GM23338 (cell line): ENCODE data around the gene CRYZL1. TPM values are rescaled to one million over a fixed set of nuclear protein-coding genes. Genes with fewer than 3 reads are reported as not detected.

ENCODE experiments used
- ATAC-seq: fragments of 200-7000 bp; cut with Tn5 transposase; 3 replicates; pipeline ENCODE4 v1.9.1; 2020
- DNase-seq: peaks from one replicate; pipeline ENCODE4 v3.0.0-alpha.2; 2015; ENCODE audit warnings: low spot score
- H2AFZ ChIP-seq: fragments of 200-600 bp; sonication (generic); 2 replicates; pipeline ENCODE4 v1.8.0; 2016; ENCODE audit warnings: antibody characterized with exemption, mild to moderate bottlenecking, moderate library complexity
- H3F3A ChIP-seq: fragments of 200-600 bp; sonication (generic); replicated peaks from 2 replicates; pipeline ENCODE4 v1.8.0; 2017; ENCODE audit warnings: antibody characterized with exemption, mixed run types, low read depth
- H3K27ac ChIP-seq: fragments of 200-600 bp; sonication (generic); 2 replicates; pipeline ENCODE4 v1.6.1; 2016; ENCODE audit warnings: low read depth
- H3K27me3 ChIP-seq: fragments of 200-600 bp; sonication (generic); 2 replicates; pipeline ENCODE4 v1.8.0; 2016; ENCODE audit warnings: mild to moderate bottlenecking, mixed run types, moderate library complexity; ENCODE audit not compliant: insufficient read depth
- H3K36me3 ChIP-seq: fragments of 200-600 bp; sonication (generic); 2 replicates; pipeline ENCODE4 v1.8.0; 2016; ENCODE audit warnings: mild to moderate bottlenecking; ENCODE audit not compliant: insufficient read depth
- H3K4me1 ChIP-seq: fragments of 200-600 bp; sonication (generic); 2 replicates; pipeline ENCODE4 v1.8.0; 2016; ENCODE audit warnings: mild to moderate bottlenecking, moderate library complexity; ENCODE audit not compliant: insufficient read depth
- H3K4me2 ChIP-seq: fragments of 200-600 bp; sonication (generic); 2 replicates; pipeline ENCODE4 v1.7.1; 2017; ENCODE audit warnings: mixed run types
- H3K4me3 ChIP-seq: fragments of 200-600 bp; sonication (generic); 2 replicates; pipeline ENCODE4 v1.6.1; 2016; ENCODE audit warnings: mixed run types
- H3K79me2 ChIP-seq: fragments of 200-600 bp; sonication (generic); replicated peaks from 2 replicates; pipeline ENCODE4 v1.8.0; 2017; ENCODE audit warnings: mild to moderate bottlenecking; ENCODE audit not compliant: insufficient read depth
- H3K9me2 ChIP-seq: fragments of 200-600 bp; sonication (generic); 2 replicates; pipeline ENCODE4 v1.8.0; 2017; ENCODE audit not compliant: insufficient read depth
- H4K20me1 ChIP-seq: fragments of 200-600 bp; sonication (generic); replicated peaks from 2 replicates; pipeline ENCODE4 v1.8.0; 2017; ENCODE audit warnings: mild to moderate bottlenecking; ENCODE audit not compliant: insufficient read depth
- H3K27ac Mint-ChIP-seq: 2 replicates; pipeline ENCODE4 v1.8.0; 2020; ENCODE audit warnings: inconsistent platforms, mild to moderate bottlenecking, moderate library complexity, mixed read lengths
- H3K27me3 Mint-ChIP-seq: 3 replicates; pipeline ENCODE4 v1.8.0; 2022; ENCODE audit warnings: low read depth, mild to moderate bottlenecking, moderate library complexity, mixed read lengths, inconsistent platforms; ENCODE audit not compliant: insufficient read depth, poor library complexity
- H3K36me3 Mint-ChIP-seq: 3 replicates; pipeline ENCODE4 v1.8.0; 2021; ENCODE audit warnings: low read depth, mild to moderate bottlenecking, inconsistent platforms, moderate library complexity, mixed read lengths
- H3K4me1 Mint-ChIP-seq: 3 replicates; pipeline ENCODE4 v1.8.0; 2020; ENCODE audit warnings: mild to moderate bottlenecking, inconsistent platforms, mixed read lengths
- H3K4me3 Mint-ChIP-seq: 3 replicates; pipeline ENCODE4 v1.8.0; 2021; ENCODE audit warnings: moderate library complexity, mild to moderate bottlenecking, inconsistent platforms, mixed read lengths
- H3K9me3 Mint-ChIP-seq: 3 replicates; pipeline ENCODE4 v1.8.0; 2020; ENCODE audit warnings: moderate library complexity, mild to moderate bottlenecking, inconsistent platforms, mixed read lengths
- CREB1 ChIP-seq: fragments of 250-450 bp; sonication (Bioruptor Pico); IDR thresholded peaks from 2 replicates; pipeline ENCODE4 v1.5.0; 2020; ENCODE audit warnings: low read depth, mild to moderate bottlenecking, moderate library complexity
- EZH2phosphoT487 ChIP-seq: fragments of 200-600 bp; sonication (generic); IDR thresholded peaks from one replicate; pipeline ENCODE4 v1.8.1; 2018; ENCODE audit warnings: antibody characterized with exemption; ENCODE audit not compliant: unreplicated experiment
- JUNB ChIP-seq: IDR thresholded peaks from one replicate; pipeline ENCODE4 v1.6.1; 2016; ENCODE audit warnings: antibody characterized with exemption; ENCODE audit not compliant: unreplicated experiment
- POLR2AphosphoS5 ChIP-seq: IDR thresholded peaks from 2 replicates; pipeline ENCODE4 v1.6.1; 2016; ENCODE audit warnings: antibody characterized with exemption, low read depth
- ZNF114 ChIP-seq: fragments of 250-450 bp; sonication (Bioruptor Pico); IDR thresholded peaks from 2 replicates; pipeline ENCODE4 v1.5.0; 2020; ENCODE audit warnings: mild to moderate bottlenecking, moderate library complexity
- polyA plus RNA-seq: library from polyadenylated mRNA; unstranded; fragments of >200 nt; fragmentation: Nextera tagmentation; extraction: Ambion mirVana; gene quantifications from 2 replicates; pipeline ENCODE4 v1.2.1, GENCODE V29; 2016
- total RNA-seq: library from RNA; depleted of rRNA; stranded (reverse); fragments of >200 nt; shearing (Covaris generic); gene quantifications from 2 replicates; pipeline ENCODE4 v1.2.3, GENCODE V29; 2014
- TF ChIP-seq, protein P1 (sequence below), 2 experiments: fragments of 200-600 bp in 1 of 2; sonication (generic) in 1 of 2; conservative IDR thresholded peaks; 2 replicates each; pipeline versions ENCODE4 v1.5.1 to v1.6.1; 2016 to 2017; ENCODE audit warnings: antibody characterized with exemption in 2 of 2, low read depth in 2 of 2, mild to moderate bottlenecking in 2 of 2, moderate library complexity in 1 of 2
- TF ChIP-seq, protein P2 (sequence below): IDR thresholded peaks from 2 replicates; pipeline ENCODE4 v1.6.1; 2016; ENCODE audit warnings: antibody characterized with exemption
- TF ChIP-seq, protein P3 (sequence below): fragments of 250-450 bp; sonication (Bioruptor Pico); IDR thresholded peaks from 2 replicates; pipeline ENCODE4 v1.5.0; 2020; ENCODE audit warnings: mild to moderate bottlenecking, moderate library complexity

CRYZL1 gene
- total and polyA plus RNA-seq, 2 experiments from 2014 or later: 23.8 to 40.5 TPM

DNA sequence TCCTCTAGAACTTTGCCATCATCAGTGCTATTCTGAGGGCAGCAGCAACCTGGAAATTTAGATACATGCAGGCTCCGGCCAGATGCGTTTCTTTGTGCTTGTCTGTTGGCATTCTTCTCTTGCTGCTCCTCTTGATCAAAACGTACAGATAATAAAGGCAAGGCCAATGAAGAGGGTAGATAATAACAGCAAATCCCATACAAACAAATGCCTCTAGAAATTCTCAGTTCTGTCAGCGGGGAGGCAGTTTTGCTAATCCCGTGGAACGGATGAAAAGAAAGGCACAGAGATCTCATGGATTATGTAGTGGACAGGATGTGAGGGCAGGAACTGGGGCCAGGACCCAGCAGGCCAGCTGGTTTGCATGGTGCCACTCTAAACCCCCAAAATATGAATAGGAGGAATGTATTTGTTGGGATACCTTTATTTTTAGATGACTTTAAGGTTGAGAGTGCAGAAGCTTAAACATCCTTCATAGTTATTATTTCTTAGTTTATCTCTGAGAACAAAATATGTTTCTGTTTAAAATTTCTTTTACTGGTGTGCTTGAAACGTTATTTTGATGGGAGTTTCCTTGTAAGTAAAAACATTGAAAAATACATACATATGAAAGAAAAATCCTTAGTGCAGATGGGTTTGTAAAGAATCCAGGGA, 2.2 kb upstream of the CRYZL1 start:
- Histone ChIP-seq H3F3A (no peaks in the 10 kb centered on the region), H2AFZ (peak overlapping the region; percentile 20; the same call in 1 of the 2 replicates), H3K27ac (peak overlapping the region; percentile 16; the same call in 1 of the 2 replicates), H3K4me1 (peaks cover 29% of the 10 kb centered on the region), H3K79me2 (peaks cover 77% of the 10 kb centered on the region), H3K4me2 (peak overlapping the region; percentile 90), H4K20me1 (peaks cover 19% of the 10 kb centered on the region), H3K36me3 (no peaks in the 10 kb centered on the region), H3K9me2 (no peaks in the 10 kb centered on the region), H3K4me3 (peak overlapping the region; percentile 52), H3K27me3 (no peaks in the 10 kb centered on the region)
- no peak for ATAC-seq
- Mint-ChIP-seq H3K4me3 (peak overlapping the region; percentile 82), H3K27me3 (no peaks in the 10 kb centered on the region), H3K4me1 (peaks cover 23% of the 10 kb centered on the region), H3K9me3 (no peaks in the 10 kb centered on the region), H3K27ac (peak overlapping the region; percentile 77; the same call in 1 of the 2 replicates), H3K36me3 (no peaks in the 10 kb centered on the region; the same call in 2 of the 3 replicates)
- no peak for TF ChIP-seq CREB1
- TF ChIP-seq ZNF114 (CRISPR knock-in tag): no peak
- TF ChIP-seq, protein P1, sequence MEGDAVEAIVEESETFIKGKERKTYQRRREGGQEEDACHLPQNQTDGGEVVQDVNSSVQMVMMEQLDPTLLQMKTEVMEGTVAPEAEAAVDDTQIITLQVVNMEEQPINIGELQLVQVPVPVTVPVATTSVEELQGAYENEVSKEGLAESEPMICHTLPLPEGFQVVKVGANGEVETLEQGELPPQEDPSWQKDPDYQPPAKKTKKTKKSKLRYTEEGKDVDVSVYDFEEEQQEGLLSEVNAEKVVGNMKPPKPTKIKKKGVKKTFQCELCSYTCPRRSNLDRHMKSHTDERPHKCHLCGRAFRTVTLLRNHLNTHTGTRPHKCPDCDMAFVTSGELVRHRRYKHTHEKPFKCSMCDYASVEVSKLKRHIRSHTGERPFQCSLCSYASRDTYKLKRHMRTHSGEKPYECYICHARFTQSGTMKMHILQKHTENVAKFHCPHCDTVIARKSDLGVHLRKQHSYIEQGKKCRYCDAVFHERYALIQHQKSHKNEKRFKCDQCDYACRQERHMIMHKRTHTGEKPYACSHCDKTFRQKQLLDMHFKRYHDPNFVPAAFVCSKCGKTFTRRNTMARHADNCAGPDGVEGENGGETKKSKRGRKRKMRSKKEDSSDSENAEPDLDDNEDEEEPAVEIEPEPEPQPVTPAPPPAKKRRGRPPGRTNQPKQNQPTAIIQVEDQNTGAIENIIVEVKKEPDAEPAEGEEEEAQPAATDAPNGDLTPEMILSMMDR (conservative IDR thresholded peaks at IDR 0.05; ENCODE audit: low read depth in 2 of 2): no peak
- peak; percentile 27 for DNase-seq

DNA sequence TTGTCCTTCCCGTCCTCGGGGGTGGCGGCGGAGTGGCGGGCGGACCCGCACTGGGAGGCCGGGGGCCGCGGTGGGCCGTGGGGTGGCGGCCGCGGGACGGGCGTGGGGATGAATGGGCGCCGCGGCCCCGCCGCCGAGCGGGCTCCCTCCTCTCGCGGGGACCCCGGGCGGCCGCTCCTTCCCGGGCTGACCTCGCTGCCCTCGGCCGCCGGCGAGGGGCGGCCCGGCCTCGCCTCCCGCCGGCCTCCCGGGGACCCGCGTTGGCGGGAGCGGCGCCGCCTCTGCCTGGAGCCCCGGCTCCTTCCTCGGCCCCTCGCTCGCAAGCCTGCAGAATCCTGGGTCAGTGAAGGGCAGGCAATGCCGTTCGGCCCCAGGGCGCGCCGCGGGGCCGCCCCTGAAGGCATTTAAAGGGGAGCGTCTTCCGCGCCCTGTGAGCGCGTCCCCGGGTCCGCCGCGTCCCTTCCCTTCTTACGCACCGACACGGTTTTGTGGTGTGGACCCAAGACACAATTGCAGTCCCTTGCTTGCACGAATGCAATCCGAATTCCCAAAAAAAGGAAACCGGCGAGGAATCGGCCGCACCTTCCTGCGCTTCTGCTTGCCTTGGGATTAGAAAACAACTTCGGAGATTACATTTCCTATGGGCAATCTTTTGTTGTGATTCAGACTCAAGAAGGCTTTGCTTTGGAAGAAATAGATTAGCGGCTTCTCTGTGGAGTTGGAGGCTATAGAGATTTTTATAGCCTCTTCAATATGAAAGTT, 1.5 kb upstream of the CRYZL1 start:
- peak overlapping the region; percentile 20; the same call in 1 of the 2 replicates for H2AFZ ChIP-seq
- DNase-seq: peak; percentile 64

More for the DNA sequence above, 1.5 kb upstream of the CRYZL1 start:
- peak overlapping the region; percentile 16; the same call in 1 of the 2 replicates for H3K27ac ChIP-seq
- peak overlapping the region; percentile 90 for H3K4me2 ChIP-seq
- no peaks in the 10 kb centered on the region for H3K9me3 Mint-ChIP-seq
- no peaks in the 10 kb centered on the region for H3K27me3 Mint-ChIP-seq
- H3K79me2 ChIP-seq: peaks cover 76% of the 10 kb centered on the region
- H4K20me1 ChIP-seq: peaks cover 17% of the 10 kb centered on the region
- H3K4me3 ChIP-seq: peak overlapping the region; percentile 52
- no peaks in the 10 kb centered on the region for H3K27me3 ChIP-seq
- H3K36me3 Mint-ChIP-seq: no peaks in the 10 kb centered on the region; the same call in 2 of the 3 replicates
- H3K4me3 Mint-ChIP-seq: peak overlapping the region; percentile 82
- no peaks in the 10 kb centered on the region for H3F3A ChIP-seq
- H3K36me3 ChIP-seq: no peaks in the 10 kb centered on the region
- no peak for TF ChIP-seq POLR2AphosphoS5
- no peak for TF ChIP-seq CREB1
- no peak for TF ChIP-seq ZNF114 (CRISPR knock-in tag)
- TF ChIP-seq EZH2phosphoT487: no peak
- TF ChIP-seq JUNB: no peak
- TF ChIP-seq, protein P2, sequence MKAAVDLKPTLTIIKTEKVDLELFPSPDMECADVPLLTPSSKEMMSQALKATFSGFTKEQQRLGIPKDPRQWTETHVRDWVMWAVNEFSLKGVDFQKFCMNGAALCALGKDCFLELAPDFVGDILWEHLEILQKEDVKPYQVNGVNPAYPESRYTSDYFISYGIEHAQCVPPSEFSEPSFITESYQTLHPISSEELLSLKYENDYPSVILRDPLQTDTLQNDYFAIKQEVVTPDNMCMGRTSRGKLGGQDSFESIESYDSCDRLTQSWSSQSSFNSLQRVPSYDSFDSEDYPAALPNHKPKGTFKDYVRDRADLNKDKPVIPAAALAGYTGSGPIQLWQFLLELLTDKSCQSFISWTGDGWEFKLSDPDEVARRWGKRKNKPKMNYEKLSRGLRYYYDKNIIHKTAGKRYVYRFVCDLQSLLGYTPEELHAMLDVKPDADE: no peak
- TF ChIP-seq, protein P3, sequence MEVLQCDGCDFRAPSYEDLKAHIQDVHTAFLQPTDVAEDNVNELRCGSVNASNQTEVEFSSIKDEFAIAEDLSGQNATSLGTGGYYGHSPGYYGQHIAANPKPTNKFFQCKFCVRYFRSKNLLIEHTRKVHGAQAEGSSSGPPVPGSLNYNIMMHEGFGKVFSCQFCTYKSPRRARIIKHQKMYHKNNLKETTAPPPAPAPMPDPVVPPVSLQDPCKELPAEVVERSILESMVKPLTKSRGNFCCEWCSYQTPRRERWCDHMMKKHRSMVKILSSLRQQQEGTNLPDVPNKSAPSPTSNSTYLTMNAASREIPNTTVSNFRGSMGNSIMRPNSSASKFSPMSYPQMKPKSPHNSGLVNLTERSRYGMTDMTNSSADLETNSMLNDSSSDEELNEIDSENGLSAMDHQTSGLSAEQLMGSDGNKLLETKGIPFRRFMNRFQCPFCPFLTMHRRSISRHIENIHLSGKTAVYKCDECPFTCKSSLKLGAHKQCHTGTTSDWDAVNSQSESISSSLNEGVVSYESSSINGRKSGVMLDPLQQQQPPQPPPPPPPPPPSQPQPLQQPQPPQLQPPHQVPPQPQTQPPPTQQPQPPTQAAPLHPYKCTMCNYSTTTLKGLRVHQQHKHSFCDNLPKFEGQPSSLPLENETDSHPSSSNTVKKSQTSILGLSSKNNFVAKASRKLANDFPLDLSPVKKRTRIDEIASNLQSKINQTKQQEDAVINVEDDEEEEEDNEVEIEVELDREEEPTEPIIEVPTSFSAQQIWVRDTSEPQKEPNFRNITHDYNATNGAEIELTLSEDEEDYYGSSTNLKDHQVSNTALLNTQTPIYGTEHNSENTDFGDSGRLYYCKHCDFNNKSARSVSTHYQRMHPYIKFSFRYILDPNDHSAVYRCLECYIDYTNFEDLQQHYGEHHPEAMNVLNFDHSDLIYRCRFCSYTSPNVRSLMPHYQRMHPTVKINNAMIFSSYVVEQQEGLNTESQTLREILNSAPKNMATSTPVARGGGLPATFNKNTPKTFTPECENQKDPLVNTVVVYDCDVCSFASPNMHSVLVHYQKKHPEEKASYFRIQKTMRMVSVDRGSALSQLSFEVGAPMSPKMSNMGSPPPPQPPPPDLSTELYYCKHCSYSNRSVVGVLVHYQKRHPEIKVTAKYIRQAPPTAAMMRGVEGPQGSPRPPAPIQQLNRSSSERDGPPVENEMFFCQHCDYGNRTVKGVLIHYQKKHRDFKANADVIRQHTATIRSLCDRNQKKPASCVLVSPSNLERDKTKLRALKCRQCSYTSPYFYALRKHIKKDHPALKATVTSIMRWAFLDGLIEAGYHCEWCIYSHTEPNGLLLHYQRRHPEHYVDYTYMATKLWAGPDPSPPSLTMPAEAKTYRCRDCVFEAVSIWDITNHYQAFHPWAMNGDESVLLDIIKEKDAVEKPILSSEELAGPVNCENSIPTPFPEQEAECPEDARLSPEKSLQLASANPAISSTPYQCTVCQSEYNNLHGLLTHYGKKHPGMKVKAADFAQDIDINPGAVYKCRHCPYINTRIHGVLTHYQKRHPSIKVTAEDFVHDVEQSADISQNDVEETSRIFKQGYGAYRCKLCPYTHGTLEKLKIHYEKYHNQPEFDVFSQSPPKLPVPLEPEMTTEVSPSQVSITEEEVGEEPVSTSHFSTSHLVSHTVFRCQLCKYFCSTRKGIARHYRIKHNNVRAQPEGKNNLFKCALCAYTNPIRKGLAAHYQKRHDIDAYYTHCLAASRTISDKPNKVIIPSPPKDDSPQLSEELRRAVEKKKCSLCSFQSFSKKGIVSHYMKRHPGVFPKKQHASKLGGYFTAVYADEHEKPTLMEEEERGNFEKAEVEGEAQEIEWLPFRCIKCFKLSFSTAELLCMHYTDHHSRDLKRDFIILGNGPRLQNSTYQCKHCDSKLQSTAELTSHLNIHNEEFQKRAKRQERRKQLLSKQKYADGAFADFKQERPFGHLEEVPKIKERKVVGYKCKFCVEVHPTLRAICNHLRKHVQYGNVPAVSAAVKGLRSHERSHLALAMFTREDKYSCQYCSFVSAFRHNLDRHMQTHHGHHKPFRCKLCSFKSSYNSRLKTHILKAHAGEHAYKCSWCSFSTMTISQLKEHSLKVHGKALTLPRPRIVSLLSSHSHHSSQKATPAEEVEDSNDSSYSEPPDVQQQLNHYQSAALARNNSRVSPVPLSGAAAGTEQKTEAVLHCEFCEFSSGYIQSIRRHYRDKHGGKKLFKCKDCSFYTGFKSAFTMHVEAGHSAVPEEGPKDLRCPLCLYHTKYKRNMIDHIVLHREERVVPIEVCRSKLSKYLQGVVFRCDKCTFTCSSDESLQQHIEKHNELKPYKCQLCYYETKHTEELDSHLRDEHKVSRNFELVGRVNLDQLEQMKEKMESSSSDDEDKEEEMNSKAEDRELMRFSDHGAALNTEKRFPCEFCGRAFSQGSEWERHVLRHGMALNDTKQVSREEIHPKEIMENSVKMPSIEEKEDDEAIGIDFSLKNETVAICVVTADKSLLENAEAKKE (CRISPR knock-in tag): no peak
- peak overlapping the region; percentile 77 for H3K27ac Mint-ChIP-seq
- H3K9me2 ChIP-seq: no peaks in the 10 kb centered on the region
- peaks cover 23% of the 10 kb centered on the region for H3K4me1 Mint-ChIP-seq
- ATAC-seq: peak; percentile 1; the same call in 1 of the 3 replicates
- H3K4me1 ChIP-seq: peaks cover 29% of the 10 kb centered on the region
